Caco-2 (cell line): Measurements from ENCODE around the gene SCTR. TPM values are rescaled to one million over a fixed set of nuclear protein-coding genes. Genes with fewer than 3 reads are reported as not detected.
A peak's percentile ranks its signal among the peaks of the same experiment; 100 is the strongest.

Source experiments
- BruUV-seq: library from RNA; stranded (reverse); fragments of 400-500 nt; replicated peaks from 2 replicates; lab custom pipeline; 2021; lab: Mats Ljungman, UMichigan
- CTCF ChIA-PET: fragments of 300-600 bp; sonication (Branson Sonifier 250); formaldehyde crosslinking; loops from one replicate; lab custom pipeline; 2022; ENCODE audit warnings: antibody characterized with exemption; lab: Charles Lee
- POLR2A ChIA-PET: fragments of 300-600 bp; sonication (Branson Sonifier 250); formaldehyde crosslinking; loops from one replicate; lab custom pipeline; 2022; ENCODE audit warnings: antibody characterized with exemption; lab: Charles Lee
- DNase-seq, 2 experiments: peaks; one replicate each; pipeline versions ENCODE4 v3.0.0 to v3.0.0-alpha.2; 2020 to 2022
- H3K27me3 ChIP-seq: replicated peaks from 2 replicates; pipeline ENCODE4 v1.6.0; 2011; ENCODE audit warnings: low read length; ENCODE audit not compliant: control insufficient read depth, insufficient read depth
- H3K36me3 ChIP-seq: 2 replicates; pipeline ENCODE4 v1.5.1; 2011; ENCODE audit warnings: low read length; ENCODE audit not compliant: control insufficient read depth, insufficient read depth
- H3K4me1 ChIP-seq: fragments of 250-450 bp; sonication (Bioruptor Pico); 2 replicates; pipeline ENCODE4 v1.5.1; 2020; ENCODE audit warnings: mild to moderate bottlenecking
- H3K4me3 ChIP-seq: 2 replicates; pipeline ENCODE4 v1.5.1; 2011; ENCODE audit warnings: low read depth, mild to moderate bottlenecking, control low read depth, low read length
- H3K9me3 ChIP-seq: fragments of 250-450 bp; sonication (Bioruptor Pico); 2 replicates; pipeline ENCODE4 v1.5.1; 2020; ENCODE audit warnings: mild to moderate bottlenecking, moderate library complexity
- H3K27ac Mint-ChIP-seq: one replicate; pipeline ENCODE4 v1.8.0; 2022; ENCODE audit warnings: mixed read lengths; ENCODE audit not compliant: unreplicated experiment
- H3K27me3 Mint-ChIP-seq: one replicate; pipeline ENCODE4 v1.8.0; 2022; ENCODE audit warnings: mixed read lengths; ENCODE audit not compliant: insufficient read depth, unreplicated experiment
- H3K36me3 Mint-ChIP-seq: one replicate; pipeline ENCODE4 v1.8.0; 2022; ENCODE audit warnings: mild to moderate bottlenecking, mixed read lengths; ENCODE audit not compliant: insufficient read depth, unreplicated experiment
- H3K4me1 Mint-ChIP-seq: one replicate; pipeline ENCODE4 v1.8.0; 2022; ENCODE audit warnings: low read depth, mixed read lengths; ENCODE audit not compliant: unreplicated experiment
- H3K4me3 Mint-ChIP-seq: one replicate; pipeline ENCODE4 v1.8.0; 2022; ENCODE audit warnings: mild to moderate bottlenecking, moderate library complexity, mixed read lengths; ENCODE audit not compliant: unreplicated experiment
- H3K9me3 Mint-ChIP-seq: one replicate; pipeline ENCODE4 v1.8.0; 2022; ENCODE audit warnings: mixed read lengths; ENCODE audit not compliant: unreplicated experiment
- CTCF ChIP-seq, 2 experiments: fragments of 200-600 bp in 1 of 2; IDR thresholded peaks; 1 replicate in 1 of 2; 2 replicates in 1 of 2; pipeline versions ENCODE4 v1.5.1 to v1.8.0; 2011 to 2022; ENCODE audit warnings: antibody characterized with exemption in 1 of 2, control low read depth in 1 of 2, inconsistent platforms in 1 of 2, low read depth in 1 of 2, low read length in 1 of 2, mild to moderate bottlenecking in 1 of 2, moderate library complexity in 1 of 2; ENCODE audit not compliant: insufficient read depth in 1 of 2, severe bottlenecking in 1 of 2, unreplicated experiment in 1 of 2
- intact Hi-C: fragments of 100-400 bp; cut with micrococcal nuclease; formaldehyde crosslinking; loops from one replicate; pipeline ENCODE4 v1.10.0; 2022; ENCODE audit not compliant: unreplicated experiment
- total RNA-seq: library from RNA; stranded (reverse); gene quantifications from 2 replicates; pipeline ENCODE4 v1.2.3, GENCODE V29; 2022

Gene SCTR
- total RNA-seq, 1 experiment from 2014 or later = not detected

- intact Hi-C loops = no loop called here
- Mint-ChIP-seq H3K27ac (no peak overlapping the region), H3K9me3 (peaks cover 20% of the 10 kb centered on the region), H3K4me3 (no peak overlapping the region), H3K36me3 (no peaks in the 10 kb centered on the region), H3K4me1 (no peaks in the 10 kb centered on the region), H3K27me3 (no peaks in the 10 kb centered on the region)
- no TSS peak for BruUV-seq
- ChIA-PET CTCF (interaction anchor here (1.1 kb wide), 1 partner anchor 60 kb away, joined by 4 read pairs; no protein-coding TSS in a partner anchor), POLR2A (no interaction called here)
- Histone ChIP-seq H3K36me3 (no peaks in the 10 kb centered on the region), H3K4me3 (no peak overlapping the region), H3K4me1 (peaks cover 7% of the 10 kb centered on the region), H3K27me3 (no peaks in the 10 kb centered on the region), H3K9me3 (peaks cover 12% of the 10 kb centered on the region)
- DNase-seq = no peak
- no peak for TF ChIP-seq CTCF (IDR thresholded peaks at IDR 0.05; ENCODE audit: insufficient read depth in 1 of 2, low read depth in 1 of 2, low read length in 1 of 2, severe bottlenecking in 1 of 2, unreplicated experiment in 1 of 2)
Measured at GRCh38 chr2:119416299-119416923, 107.9 kb downstream of the SCTR start.

GRCh38 chr2:119415630-119416029 lies 108.7 kb downstream of the SCTR start:
- DNase-seq = no peak
- Histone ChIP-seq H3K27me3 (no peaks in the 10 kb centered on the region), H3K4me1 (peaks cover 7% of the 10 kb centered on the region), H3K4me3 (no peak overlapping the region), H3K36me3 (no peaks in the 10 kb centered on the region), H3K9me3 (peaks cover 10% of the 10 kb centered on the region)
- ChIA-PET POLR2A (no interaction called here), CTCF (interaction anchor here (1.1 kb wide), 1 partner anchor 61 kb away, joined by 4 read pairs; no protein-coding TSS in a partner anchor)
- Mint-ChIP-seq H3K4me3 (no peak overlapping the region), H3K27ac (no peak overlapping the region), H3K27me3 (no peaks in the 10 kb centered on the region), H3K9me3 (peaks cover 25% of the 10 kb centered on the region), H3K4me1 (no peaks in the 10 kb centered on the region), H3K36me3 (no peaks in the 10 kb centered on the region)
- intact Hi-C loops = no loop called here
- no peak for TF ChIP-seq CTCF (IDR thresholded peaks at IDR 0.05; ENCODE audit: insufficient read depth in 1 of 2, low read depth in 1 of 2, low read length in 1 of 2, severe bottlenecking in 1 of 2, unreplicated experiment in 1 of 2)
- BruUV-seq = no TSS peak

GRCh38 chr2:119414894-119415293 lies 109.4 kb downstream of the SCTR start:
- ChIA-PET POLR2A (no interaction called here), CTCF (no interaction called here)
- Mint-ChIP-seq H3K36me3 (no peaks in the 10 kb centered on the region), H3K27me3 (no peaks in the 10 kb centered on the region), H3K4me1 (peaks cover 2% of the 10 kb centered on the region), H3K27ac (no peak overlapping the region), H3K4me3 (no peak overlapping the region), H3K9me3 (peaks cover 30% of the 10 kb centered on the region)
- no TSS peak for BruUV-seq
- DNase-seq = peak in 1 of 2 experiments; percentile 7
- Histone ChIP-seq H3K4me3 (no peak overlapping the region), H3K4me1 (peaks cover under 1% of the 10 kb centered on the region), H3K36me3 (no peaks in the 10 kb centered on the region), H3K9me3 (peaks cover 10% of the 10 kb centered on the region), H3K27me3 (no peaks in the 10 kb centered on the region)
- no peak for TF ChIP-seq CTCF (IDR thresholded peaks at IDR 0.05; ENCODE audit: insufficient read depth in 1 of 2, low read depth in 1 of 2, low read length in 1 of 2, severe bottlenecking in 1 of 2, unreplicated experiment in 1 of 2)
- intact Hi-C loops = no loop called here
